Lung (tissue), 12 donors: ENCODE results near the gene PATJ. TPM values are rescaled to one million over a fixed set of nuclear protein-coding genes. Genes with fewer than 3 reads are reported as not detected.
"Not testable (repeated sequence)": the region's sequence is repeated elsewhere in the genome, so short reads cannot be mapped to it uniquely, and the experiment has no call there.

Experiments used
- ATAC-seq: fragments of 200-7000 bp; cut with Tn5 transposase; one replicate; pipeline ENCODE4 v1.9.1; 2020; ENCODE audit warnings: moderate number of reproducible peaks; ENCODE audit not compliant: insufficient read depth, low FRiP score
- DNase-seq, 3 donors: peaks; one replicate each; pipeline ENCODE4 v3.0.0-alpha.2; 2013 to 2017
- H3K27ac ChIP-seq, 2 donors: one replicate each; pipeline ENCODE4 v1.5.1; 2013; ENCODE audit warnings: mild to moderate bottlenecking in 2 of 2, moderate library complexity in 2 of 2, control low read depth in 1 of 2, inconsistent platforms in 1 of 2, low read depth in 1 of 2, low read length in 1 of 2
- H3K27me3 ChIP-seq, 3 donors: one replicate each; pipeline ENCODE4 v1.5.1; 2013; ENCODE audit warnings: low read length in 2 of 3; ENCODE audit not compliant: control insufficient read depth in 3 of 3, insufficient read depth in 3 of 3
- H3K36me3 ChIP-seq, 4 donors: one replicate each; pipeline ENCODE4 v1.5.1; 2013; ENCODE audit warnings: low read length in 4 of 4, mild to moderate bottlenecking in 1 of 4, moderate library complexity in 1 of 4; ENCODE audit not compliant: control insufficient read depth in 4 of 4, insufficient read depth in 4 of 4
- H3K4me1 ChIP-seq, 5 donors: one replicate each; pipeline ENCODE4 v1.5.1; 2013; ENCODE audit warnings: low read length in 5 of 5, mild to moderate bottlenecking in 2 of 5, moderate library complexity in 1 of 5; ENCODE audit not compliant: control insufficient read depth in 5 of 5, insufficient read depth in 5 of 5
- H3K4me3 ChIP-seq: one replicate; pipeline ENCODE4 v1.5.1; 2013; ENCODE audit warnings: mild to moderate bottlenecking, control low read depth, moderate library complexity
- H3K9ac ChIP-seq, 2 donors: one replicate each; pipeline ENCODE4 v1.5.1; 2013; ENCODE audit warnings: low read length in 2 of 2, control low read depth in 1 of 2; ENCODE audit not compliant: insufficient read depth in 1 of 2
- H3K9me3 ChIP-seq, 4 donors: one replicate each; pipeline ENCODE4 v1.5.1; 2013; ENCODE audit warnings: low read length in 3 of 4, mild to moderate bottlenecking in 1 of 4, moderate library complexity in 1 of 4; ENCODE audit not compliant: control insufficient read depth in 4 of 4, insufficient read depth in 3 of 4
- WGBS, 2 donors: extraction: QIAGEN DNeasy Blood & Tissue Kit; methylation state at CpG; one replicate each; pipeline ENCODE4 v1.1.7; 2013; 5-methylcytosine and 5-hydroxymethylcytosine counted together
- polyA plus RNA-seq, 2 donors: library from polyadenylated mRNA; stranded (reverse); fragments of 200-250 nt; gene quantifications; one replicate each; pipeline ENCODE4 v1.2.1, GENCODE V29; 2013
- total RNA-seq, 2 donors: library from RNA; depleted of rRNA in 1 of 2; stranded (reverse); fragments of >200 nt in 1 of 2; gene quantifications; one replicate each; pipeline ENCODE4 v1.2.1, GENCODE V29; 2014 to 2021
- TF ChIP-seq, protein P1 (sequence below): IDR thresholded peaks from 2 replicates; pipeline ENCODE4 v1.5.1; 2012; ENCODE audit warnings: mild to moderate bottlenecking; ENCODE audit errors: control extremely low read depth, extremely low read depth
- donor health status: control.
- donor health status: control.
- donor health status: Bipolar disorder and iron deficiency.
- donor health status: healthy.
- donor health status: DM: yes; HTN: yes; CAD: no.

The PATJ gene
- total and polyA plus RNA-seq, 4 donors: 5.3 to 115 (median 26.8) TPM

DNA sequence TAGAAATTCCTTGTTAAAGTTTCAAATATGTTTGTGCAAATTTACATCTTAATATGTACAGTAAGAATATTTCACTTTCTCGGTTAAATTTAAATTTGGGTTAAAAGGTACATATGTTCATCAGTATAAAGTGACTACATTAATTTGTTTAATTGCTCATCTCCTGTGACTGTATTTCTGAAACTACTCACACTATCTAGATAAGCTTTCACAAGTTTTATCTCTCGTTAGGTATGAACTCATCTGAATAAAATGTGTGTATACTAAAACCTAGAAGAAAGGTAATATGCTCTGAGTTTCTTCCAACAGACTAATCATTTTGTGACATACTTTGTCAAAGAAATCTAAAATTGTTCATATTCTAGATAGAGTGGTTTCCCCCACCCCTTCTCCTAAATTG, 150.7 kb downstream of the PATJ start:
- no peaks in the 10 kb centered on the region for H3K27me3 ChIP-seq
- no peaks in the 10 kb centered on the region for H3K9me3 ChIP-seq
- no peak overlapping the region for H3K4me3 ChIP-seq
- H3K9ac ChIP-seq: no peak overlapping the region
- no peak overlapping the region for H3K27ac ChIP-seq
- H3K36me3 ChIP-seq: no peaks in the 10 kb centered on the region
- WGBS, 2 donors: 71 to 97% methylated on average over 2 of the region's 2 CpGs
- TF ChIP-seq, protein P1, sequence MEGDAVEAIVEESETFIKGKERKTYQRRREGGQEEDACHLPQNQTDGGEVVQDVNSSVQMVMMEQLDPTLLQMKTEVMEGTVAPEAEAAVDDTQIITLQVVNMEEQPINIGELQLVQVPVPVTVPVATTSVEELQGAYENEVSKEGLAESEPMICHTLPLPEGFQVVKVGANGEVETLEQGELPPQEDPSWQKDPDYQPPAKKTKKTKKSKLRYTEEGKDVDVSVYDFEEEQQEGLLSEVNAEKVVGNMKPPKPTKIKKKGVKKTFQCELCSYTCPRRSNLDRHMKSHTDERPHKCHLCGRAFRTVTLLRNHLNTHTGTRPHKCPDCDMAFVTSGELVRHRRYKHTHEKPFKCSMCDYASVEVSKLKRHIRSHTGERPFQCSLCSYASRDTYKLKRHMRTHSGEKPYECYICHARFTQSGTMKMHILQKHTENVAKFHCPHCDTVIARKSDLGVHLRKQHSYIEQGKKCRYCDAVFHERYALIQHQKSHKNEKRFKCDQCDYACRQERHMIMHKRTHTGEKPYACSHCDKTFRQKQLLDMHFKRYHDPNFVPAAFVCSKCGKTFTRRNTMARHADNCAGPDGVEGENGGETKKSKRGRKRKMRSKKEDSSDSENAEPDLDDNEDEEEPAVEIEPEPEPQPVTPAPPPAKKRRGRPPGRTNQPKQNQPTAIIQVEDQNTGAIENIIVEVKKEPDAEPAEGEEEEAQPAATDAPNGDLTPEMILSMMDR: no peak
- DNase-seq (no peak), ATAC-seq (no peak)
- peaks cover 0 to 6% (median 0%) of the 10 kb centered on the region in 5 donors for H3K4me1 ChIP-seq

DNA sequence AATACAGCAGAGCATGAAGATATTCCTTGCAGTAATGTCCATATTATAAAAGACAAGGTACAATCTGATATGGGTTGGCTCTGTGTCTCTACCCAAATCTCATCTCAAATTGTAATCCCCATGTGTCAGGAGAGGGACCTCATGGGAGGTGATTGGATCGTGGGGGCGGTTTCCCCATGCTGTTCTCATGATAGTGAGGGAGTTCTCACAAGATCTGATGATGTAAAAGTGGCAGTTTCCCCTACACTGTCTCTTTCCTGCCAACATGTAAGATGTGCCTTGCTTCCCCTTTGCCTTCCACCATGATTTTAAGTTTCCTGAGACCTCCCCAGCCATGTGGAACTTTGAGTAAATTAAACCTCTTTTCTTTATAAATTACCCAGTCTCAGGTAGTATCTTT, 152.0 kb downstream of the PATJ start:
- ATAC-seq, H3K4me3 ChIP-seq, H3K27me3 ChIP-seq, H3K36me3 ChIP-seq, H3K27ac ChIP-seq, H3K4me1 ChIP-seq, DNase-seq, H3K9ac ChIP-seq, H3K9me3 ChIP-seq: not testable (repeated sequence)
- WGBS, 2 donors: 82 to 92% methylated on average over 2 of the region's 2 CpGs

DNA sequence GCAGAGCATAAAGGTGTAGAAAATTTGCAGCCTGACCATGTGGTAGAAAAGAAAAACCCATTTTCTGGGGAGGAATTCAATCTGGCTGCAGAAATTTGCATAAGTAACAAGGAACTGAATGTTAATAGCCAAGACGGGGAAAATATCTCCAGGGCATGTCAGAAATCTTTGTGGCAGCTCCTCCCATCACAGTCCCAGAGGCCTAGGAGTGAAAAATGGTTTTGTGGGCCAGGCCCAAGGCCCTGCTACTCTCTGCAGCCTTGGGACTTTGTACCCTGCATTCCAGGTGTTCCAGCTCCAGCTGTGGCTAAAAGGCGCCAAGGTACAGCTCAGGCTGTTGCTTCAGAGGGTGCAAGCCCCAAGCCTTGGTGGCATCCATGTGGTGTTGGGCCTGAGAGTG, 152.9 kb downstream of the PATJ start:
- WGBS, 2 donors: 0 to 32% methylated on average over 2 of the region's 2 CpGs

DNA sequence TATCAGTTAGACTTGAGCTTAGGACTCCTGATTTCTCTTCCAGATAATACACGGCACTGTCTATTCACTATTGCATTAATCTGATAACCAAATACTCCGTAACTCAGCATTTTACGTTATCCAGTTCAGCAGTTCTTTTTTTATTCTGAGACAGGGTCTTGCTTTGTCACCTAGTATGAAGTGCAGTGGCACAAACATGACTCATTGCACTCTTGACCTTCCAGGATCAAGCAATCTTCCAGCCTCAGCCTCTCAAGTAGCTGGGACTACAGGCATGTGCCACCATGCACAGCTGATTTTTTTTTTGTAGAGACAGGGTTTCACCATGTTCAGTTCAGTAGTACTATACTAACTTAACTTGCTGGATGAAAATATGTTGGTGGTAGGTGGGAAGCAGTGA, 156.4 kb downstream of the PATJ start:
- Histone ChIP-seq H3K9me3 (no peaks in the 10 kb centered on the region), H3K9ac (no peak overlapping the region), H3K4me1 (peaks cover 0 to 2% (median 0%) of the 10 kb centered on the region in 5 donors), H3K27me3 (no peaks in the 10 kb centered on the region), H3K27ac (no peak overlapping the region), H3K36me3 (peaks cover 0 to 3% (median 0%) of the 10 kb centered on the region in 4 donors), H3K4me3 (no peak overlapping the region)
- ATAC-seq: no peak
- TF ChIP-seq, protein P1: no peak
- WGBS, 2 donors: 93 to 99% methylated on average over 3 of the region's 3 CpGs
- no peak for DNase-seq

More for the DNA sequence above, 152.9 kb downstream of the PATJ start:
- H3K4me3 ChIP-seq: no peak overlapping the region
- H3K9ac ChIP-seq: no peak overlapping the region
- H3K36me3 ChIP-seq: no peaks in the 10 kb centered on the region
- no peak overlapping the region for H3K27ac ChIP-seq
- peaks cover 0 to 2% (median 0%) of the 10 kb centered on the region in 5 donors for H3K4me1 ChIP-seq
- no peaks in the 10 kb centered on the region for H3K27me3 ChIP-seq
- no peak for ATAC-seq
- DNase-seq: no peak
- TF ChIP-seq, protein P1: no peak
- no peaks in the 10 kb centered on the region for H3K9me3 ChIP-seq
